ACHN (cell line): ENCODE measurements around the gene CRYM.
"Not testable (repeated sequence)": the region's sequence is repeated elsewhere in the genome, so short reads cannot be mapped to it uniquely, and the experiment has no call there.

Experiments
- DNase-seq: peaks from one replicate; pipeline ENCODE4 v3.0.0-alpha.2; 2015
- in situ Hi-C: cut with HindIII; loops from 2 replicates; pipeline ENCODE4 v1.10.0; 2017; ENCODE audit warnings: low sequenced_read_pairs, low pct_ligation_motif_present, low pct_unique_long_range_greater_than_20kb

The CRYM gene

DNA sequence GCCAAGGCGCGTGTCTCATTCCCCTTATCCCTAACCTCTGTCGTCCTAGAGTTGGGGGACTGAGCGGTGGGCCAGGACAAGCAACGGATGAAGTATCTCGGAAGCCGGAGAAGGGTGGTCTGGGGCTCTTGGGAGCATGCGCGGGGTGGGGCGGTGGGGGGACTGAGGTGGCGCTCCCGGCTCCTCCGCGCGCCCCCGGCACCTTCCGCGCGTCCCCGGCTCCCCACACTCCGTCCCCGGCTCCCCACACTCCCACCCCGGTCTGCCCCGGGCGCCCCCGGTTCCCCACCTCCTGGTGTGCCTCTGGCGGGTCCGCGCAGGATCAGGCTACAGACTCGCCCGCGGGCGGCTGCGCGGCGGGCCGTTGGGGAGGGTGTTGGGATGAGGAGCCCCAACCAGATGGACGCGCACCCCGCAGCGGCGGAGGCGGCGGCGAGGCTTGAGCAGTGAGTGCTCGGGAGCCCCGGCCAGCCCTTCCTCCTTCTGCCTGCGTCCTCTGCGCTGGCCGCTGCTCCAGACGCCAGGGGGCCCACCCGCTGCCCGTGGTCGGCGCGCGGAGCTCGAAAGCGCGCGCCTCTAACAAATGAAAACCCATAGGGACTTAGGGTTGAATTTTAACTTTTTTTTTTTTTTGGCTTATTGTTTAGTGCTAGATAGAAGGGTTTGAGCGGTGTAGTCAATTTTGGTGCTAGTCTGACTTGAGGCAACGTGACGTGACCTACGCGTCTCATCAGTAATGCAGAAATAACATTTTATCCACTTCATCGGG, 5.6 kb upstream of the CRYM start:
- in situ Hi-C loops, result loop anchor here (25.0 kb wide), 1 partner anchor 96 kb away; no protein-coding TSS in a partner anchor
- peak; percentile 87 for DNase-seq

DNA sequence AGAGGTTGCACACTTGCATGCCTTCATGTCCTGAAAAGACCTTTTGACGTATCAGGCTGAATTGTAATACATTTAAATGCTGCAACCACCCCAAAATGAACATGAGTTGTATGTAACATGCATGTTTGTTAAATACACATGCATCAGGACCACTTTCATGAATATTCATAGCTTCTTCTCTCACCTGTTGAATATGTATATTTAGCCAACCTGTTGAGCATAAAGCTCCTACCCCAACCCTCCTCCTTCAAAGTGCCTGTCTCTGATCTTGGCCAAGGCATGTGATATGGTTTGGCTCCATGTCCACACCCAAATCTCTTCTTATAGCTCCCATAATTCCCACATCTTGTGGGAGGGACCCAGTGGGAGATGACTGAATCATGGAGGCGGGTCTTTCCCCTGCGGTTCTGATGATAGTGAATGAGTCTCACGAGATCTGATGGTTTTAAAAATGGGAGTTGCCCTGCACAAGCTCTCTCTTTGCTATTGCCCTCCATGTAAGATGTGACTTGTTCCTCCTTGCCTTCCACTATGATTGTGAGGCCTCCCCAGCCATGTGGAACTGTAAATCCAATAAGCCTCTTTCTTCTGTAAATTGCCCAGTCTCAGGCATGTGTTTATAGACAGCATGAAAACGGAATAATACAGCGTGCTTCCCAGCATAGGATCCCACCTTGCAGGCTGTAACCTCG, 3.8 kb upstream of the CRYM start:
- no peak for DNase-seq
- in situ Hi-C loops, result loop anchor here (25.0 kb wide), 1 partner anchor 95 kb away; no protein-coding TSS in a partner anchor

DNA sequence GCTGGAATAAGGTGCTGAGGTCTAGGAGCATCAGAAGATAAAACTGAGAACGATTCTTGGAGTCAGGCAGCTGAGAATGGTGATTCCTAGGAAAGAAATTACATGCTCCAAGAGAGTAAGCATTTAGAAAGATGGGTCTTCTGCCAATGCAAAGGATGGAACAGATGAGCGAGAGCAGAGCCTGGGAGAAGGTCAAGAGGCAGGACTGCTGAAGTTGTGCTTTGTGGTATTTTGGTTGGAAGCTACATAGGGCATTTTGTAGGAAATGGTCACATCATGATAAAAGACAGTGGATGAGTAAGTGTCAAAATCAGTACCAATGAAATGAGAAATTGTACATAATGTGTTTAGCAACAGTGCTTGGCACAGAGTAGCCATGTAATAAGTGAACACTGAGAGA, 1.4 kb upstream of the CRYM start:
- in situ Hi-C loops, result loop anchor here (25.0 kb wide), 1 partner anchor 92 kb away; no protein-coding TSS in a partner anchor
- DNase-seq, result no peak

DNA sequence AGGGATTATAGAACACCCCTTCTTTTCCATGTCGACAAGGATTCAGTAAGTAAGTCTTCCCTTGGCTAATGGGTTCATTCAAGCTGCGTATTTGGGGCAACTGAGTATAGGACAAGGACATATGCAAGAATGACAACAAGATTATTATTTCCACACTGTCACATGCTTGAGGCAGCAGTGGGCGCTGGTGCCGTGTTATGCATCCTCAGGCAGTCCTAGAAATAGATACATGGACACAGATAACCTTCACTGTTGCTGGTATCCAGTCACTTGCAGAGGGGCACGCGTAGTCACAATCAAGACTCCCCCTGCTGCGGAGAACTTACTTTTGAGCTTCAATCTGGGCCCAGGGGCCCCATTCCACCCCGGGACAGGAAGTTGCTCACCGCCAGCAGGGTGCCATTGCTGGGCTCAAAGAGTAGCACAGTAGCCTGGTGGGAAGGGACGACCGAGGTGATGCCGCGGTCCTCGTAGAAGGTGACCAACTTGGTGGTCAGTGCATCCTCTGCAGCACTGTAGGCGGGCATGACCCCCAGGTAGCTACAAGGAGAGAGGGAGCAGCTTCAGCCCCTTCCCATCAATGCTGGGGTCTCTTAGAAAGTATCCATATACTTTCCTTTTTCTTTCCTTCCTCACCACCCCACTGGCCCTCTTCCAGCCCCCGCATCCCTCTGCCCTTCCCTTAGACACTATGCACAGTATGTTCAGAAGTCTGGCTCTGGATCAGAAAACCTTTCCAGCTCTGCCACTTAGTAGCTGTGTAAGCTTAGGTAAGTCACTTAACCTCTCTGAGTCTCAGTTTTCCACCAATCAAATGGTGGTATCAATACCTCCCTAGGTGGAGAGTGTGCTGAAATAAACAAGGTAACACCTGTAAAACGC, 804 bp downstream of the CRYM start:
- DNase-seq, result no peak
- in situ Hi-C loops, result loop anchor here (25.0 kb wide), 1 partner anchor 90 kb away; no protein-coding TSS in a partner anchor

DNA sequence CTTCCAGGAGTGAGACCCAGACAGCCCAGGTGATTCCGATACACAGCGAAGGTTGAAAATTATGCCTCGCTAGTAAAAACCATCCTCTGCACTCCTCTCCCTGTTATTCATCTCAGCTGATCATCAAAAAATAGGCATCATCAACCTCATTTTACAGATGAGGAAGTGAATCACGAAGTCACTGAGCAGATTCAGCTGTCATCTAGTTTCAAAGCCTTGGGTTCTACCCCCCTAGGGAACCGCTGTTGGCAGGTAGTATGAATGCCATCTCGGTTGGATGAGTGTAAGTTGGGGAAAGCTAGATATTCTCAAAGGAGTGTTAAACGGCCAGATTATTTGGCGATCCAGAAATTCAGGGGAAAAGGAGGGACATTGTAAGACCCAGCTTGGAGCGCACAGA, 2.0 kb downstream of the CRYM start:
- no peak for DNase-seq
- in situ Hi-C loops, result loop anchor here (25.0 kb wide), 1 partner anchor 89 kb away; no protein-coding TSS in a partner anchor

DNA sequence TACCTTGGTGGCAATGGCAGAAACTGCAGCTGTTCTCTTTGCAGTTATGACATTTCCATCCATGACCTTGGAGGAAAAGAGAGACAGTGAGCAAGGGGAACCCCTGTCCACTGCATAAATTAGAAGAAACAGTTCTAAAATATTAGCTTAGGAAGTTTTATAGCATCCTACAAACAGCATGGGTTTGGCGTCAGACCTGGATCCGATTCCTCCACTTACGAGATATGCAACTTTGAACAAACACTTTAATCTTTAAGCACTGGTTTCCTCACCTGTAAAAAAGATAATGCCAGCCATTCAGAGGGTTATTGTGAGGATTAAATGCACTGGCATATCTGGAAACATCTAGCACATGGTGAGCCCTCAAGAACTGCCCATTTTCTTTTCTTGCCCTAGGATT, 2.6 kb downstream of the CRYM start:
- in situ Hi-C loops, result loop anchor here (25.0 kb wide), 1 partner anchor 88 kb away; no protein-coding TSS in a partner anchor
- no peak for DNase-seq

DNA sequence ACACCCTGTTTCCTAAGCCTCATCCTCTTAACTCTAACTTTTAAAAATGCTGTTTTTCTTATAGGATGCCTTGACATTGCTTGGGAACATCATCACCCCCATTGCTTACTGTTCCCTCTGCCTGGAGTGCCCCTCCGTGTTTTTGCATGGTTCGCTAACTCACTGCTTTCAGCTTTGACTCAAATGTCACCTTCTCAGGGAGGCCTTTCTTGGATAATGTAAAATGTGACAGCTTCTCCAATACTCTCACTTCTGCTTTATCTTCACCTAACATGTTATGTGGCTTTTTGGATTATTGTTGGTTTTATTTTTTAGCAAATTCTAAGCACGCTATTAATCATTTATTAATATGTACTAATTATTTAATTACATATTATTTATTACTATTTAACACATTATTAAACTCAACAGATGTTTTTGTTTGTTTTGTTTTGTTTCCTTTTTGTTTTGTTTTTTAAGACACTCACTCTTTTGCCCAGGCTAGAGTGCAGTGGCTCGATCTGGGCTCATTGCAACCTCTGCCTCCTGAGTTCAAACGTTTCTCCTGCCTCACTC, 3.8 kb downstream of the CRYM start:
- in situ Hi-C loops, result no loop called here

DNA sequence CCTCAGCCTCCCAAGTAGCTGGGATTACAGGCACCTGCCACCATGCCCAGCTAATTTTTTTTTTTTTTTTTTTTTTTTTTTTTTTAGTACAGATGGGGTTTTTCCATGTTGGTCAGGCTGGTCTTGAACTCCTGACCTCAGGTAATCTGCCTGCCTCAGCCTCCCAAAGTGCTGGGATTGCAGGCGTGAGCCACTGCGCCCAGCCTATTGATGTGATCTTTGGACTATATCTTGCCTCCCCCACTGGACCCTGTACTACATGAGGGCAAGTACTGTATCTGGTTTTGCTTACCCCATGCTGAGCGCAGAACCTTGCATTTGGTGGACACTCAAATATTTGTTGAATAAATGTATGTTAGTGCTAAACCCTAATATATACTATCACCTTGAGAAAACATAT, 5.3 kb downstream of the CRYM start:
- in situ Hi-C loops, result not testable (repeated sequence)

More for the DNA sequence above, 3.8 kb downstream of the CRYM start:
- DNase-seq, result no peak

DNA sequence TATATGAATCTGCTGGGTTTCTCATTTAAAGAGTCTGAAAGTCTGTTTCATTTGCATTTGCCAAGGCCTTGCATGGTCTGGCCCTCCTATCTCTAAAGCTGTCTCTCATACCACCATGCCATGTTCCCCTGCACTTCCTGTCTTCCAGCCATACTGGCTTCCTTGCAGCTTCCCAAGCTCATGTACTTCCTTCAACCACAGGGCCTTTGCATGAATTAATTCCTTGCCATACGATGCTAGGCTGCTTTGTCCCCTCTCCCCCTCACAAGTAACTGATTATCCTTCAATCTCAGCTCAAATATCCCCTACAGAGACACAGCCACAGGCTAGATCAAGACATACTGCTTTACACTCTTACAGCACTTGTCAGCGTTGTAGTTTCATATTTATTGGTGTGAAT, 5.8 kb downstream of the CRYM start:
- no peak for DNase-seq
- in situ Hi-C loops, result no loop called here

More for the DNA sequence above, 5.3 kb downstream of the CRYM start:
- DNase-seq, result not testable (repeated sequence)

DNA sequence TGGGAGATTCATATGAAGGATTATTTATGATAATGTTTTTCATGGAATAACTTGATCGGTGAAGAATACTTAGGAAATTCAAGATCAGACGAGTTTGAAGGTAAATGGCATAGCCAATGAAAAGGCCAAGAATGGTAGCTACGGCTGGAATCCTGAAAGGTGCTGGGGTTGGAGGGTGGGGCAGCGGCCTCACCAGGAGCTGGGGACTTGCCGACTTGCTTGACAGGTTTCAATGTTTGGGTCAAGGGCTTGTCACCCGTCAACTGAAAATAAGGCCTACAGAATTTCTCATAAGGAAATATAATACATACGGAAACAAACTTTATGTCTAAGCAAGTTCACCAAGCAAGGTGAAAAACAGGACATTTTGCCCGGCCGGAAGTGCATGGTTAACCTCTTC, 9.9 kb downstream of the CRYM start:
- no peak for DNase-seq
- in situ Hi-C loops, result no loop called here

DNA sequence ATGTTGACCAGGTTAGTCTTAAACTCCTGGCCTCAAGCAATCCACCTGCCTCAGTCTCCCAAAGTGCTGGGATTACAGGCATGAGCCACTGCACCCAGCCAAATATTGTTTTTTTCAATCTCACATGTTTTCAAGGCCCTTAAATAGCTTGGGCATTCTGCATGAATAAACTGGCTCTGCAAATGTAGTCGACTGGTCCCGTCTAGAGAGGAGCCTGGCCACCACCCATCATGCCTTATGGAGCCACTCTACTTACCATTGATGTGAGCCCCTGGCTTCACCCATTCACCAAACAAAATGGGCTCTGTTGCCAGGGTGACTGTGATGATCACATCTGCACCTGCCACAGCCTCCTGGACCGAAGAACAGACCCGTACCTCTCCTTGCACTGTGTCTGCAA, 10.8 kb downstream of the CRYM start:
- DNase-seq, result no peak
- in situ Hi-C loops, result no loop called here

DNA sequence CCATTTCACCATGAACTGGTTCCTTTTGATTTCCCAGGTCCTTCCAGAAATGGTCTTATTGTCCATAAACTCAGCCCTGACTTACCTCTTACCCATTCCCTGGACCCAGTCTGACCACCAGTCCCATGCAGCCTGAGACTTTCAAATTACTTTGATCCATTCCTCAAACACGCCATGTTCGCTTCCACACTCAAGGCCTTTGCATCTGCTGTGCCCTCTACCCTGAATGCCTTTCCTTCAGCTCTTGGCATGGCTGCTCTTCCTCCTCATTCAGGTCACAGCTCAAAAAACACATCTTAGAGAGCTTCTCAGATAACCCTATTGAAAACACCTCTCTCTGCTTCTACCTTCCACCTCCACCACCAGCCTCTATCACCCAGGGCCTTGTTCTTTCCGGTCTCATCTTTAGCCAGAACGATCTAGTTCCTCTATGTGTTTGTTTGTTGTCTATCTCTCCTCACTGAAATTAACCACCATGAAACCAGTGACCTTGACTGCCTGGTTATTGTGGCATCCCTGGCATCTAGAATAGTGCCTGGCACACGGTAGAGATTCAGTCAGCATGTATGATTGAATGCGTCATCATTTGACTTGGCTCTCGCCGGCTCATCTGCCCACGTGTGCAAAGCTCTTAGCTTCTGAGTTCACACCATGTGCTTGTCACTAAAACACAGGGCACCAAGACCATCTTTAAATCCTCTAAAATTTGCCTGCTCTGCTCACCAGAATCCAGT, 12.8 kb downstream of the CRYM start:
- in situ Hi-C loops, result no loop called here

DNA sequence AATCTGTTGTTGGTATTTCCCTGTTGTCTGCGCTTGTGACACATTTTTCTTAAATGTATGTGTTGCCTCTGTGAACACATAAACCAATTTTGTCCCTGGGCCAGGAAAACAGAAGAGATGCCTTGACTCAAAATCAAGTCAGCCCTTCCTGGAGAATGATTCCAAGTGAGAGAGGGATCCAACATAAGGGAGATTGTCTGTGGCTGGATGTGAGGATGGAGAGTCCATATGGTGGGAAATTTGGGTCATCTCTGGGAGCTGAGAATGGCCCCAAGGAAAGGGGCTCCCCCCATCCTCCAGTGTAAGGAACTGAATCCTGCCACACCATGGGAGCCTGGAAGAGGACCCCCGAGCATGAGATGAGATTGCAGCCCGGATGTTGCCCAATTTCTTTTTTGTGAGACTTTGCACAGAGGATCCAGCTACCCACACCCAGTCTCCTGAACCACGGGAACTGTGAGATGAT, 13.5 kb downstream of the CRYM start:
- no peak for DNase-seq
- in situ Hi-C loops, result no loop called here

More for the DNA sequence above, 12.8 kb downstream of the CRYM start:
- DNase-seq, result peak; percentile 91

DNA sequence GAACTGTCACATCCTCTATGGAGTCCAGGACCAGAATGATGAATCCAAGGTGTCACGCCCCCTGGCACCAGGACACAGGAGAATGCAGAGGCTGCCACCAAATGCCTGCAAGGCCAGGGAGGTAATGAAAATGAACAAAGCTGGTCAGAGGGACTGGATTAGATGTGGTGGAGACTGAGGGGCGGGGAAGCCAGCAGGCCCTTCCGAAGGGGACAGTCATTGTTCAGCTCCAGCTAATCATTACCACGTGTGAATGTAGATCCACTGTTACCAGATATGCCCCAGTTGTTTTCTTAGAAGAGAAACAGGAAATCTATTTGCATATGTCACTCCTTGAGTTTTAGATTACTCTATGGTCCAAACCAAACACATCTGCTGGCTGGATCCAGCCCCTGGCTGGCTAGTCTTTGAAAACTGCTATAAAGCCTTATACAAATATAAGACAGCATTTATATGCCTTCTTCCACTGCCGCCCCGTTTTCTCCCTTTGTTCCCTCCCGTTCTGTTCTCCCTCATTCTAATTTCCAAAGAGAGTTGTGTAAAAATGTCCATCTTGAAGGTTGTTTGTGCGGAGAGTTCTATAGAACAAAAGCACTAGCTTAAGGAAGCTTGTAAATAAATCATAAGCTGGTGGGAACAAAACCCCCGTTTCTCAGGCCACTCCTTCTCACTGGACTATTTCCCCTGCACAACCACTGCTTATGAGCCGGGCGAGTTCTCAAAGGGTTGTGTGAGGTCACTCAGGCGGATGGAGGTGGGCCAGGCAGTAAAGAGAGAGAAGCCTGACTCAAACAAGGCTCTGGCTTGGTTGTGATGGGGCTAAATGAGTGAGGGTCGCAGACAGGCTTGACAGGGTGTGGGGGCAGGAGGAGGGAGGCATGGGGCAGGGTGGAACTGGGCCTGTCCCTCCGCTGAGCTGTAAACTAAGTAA, 14.2 kb downstream of the CRYM start:
- DNase-seq, result peak; percentile 45
- in situ Hi-C loops, result no loop called here

DNA sequence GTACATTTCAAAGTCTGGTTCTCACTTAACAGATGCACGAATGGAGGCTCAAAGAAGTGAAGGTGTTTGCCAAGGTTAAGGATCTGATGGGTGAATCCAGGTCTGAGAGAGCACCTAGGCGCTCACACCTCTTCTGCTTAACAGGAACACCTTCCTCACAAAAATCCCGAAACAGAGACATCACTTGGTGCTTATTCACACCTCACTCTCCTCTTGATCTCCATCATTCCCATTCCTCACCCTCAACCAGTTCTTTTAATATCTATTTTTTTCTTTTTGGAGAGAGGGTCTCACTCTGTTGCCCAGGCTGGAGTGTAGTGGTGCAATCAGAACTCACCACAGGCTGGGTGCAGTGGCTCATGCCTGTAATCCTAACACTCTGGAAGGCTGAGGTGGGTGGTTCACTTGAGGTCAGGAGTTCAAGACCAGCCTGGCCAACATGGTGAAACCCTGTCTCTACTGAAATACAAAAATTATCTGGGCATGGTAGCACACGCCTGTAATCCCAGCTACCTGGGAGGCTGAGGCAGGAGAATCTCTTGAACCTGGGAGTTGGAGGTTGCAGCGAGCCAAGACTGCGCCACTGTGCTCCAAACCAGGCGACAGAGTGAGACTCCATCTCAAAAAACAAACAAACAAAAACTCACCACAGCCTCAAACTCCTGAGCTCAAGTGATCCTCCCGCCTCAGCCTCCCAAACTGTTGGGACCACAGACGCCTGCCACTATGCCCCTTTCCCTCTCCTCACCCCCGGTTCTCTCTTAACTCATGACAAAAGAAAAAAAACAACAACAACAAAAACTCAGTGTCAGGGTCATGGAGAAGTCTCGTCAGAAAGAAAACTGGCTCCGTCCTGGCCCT, 15.1 kb downstream of the CRYM start:
- in situ Hi-C loops, result no loop called here
- no peak for DNase-seq
